IMR-90 (cell line): ENCODE results near the gene DPH2. TPM values are rescaled to one million over a fixed set of nuclear protein-coding genes. Genes with fewer than 3 reads are reported as not detected.

Experiments used
- ATAC-seq: fragments of 200-7000 bp; cut with Tn5 transposase; 2 replicates; pipeline ENCODE4 v1.9.1; 2020; ENCODE audit warnings: low read depth, mild to moderate bottlenecking, moderate library complexity
- BruUV-seq: library from RNA; stranded (reverse); fragments of 400-500 nt; replicated peaks from 2 replicates; lab custom pipeline; 2021; lab: Mats Ljungman, UMichigan
- CTCF ChIA-PET: fragments of 300-600 bp; formaldehyde crosslinking; extraction: SDS; loops from one replicate; lab custom pipeline; 2021; ENCODE audit warnings: antibody characterized with exemption; lab: Yijun Ruan, JAX
- POLR2A ChIA-PET: fragments of 300-600 bp; sonication (Branson Sonifier 250); formaldehyde crosslinking; loops from one replicate; lab custom pipeline; 2022; ENCODE audit warnings: antibody characterized with exemption; ENCODE audit not compliant: unreplicated experiment; lab: Charles Lee
- DNase-seq: peaks from one replicate; pipeline ENCODE4 v3.0.0; 2013
- H2AFZ ChIP-seq: replicated peaks from 2 replicates; pipeline ENCODE3; 2013; ENCODE audit warnings: low read length, mild to moderate bottlenecking; ENCODE audit not compliant: poor library complexity
- H2AK5ac ChIP-seq: 2 replicates; pipeline ENCODE4 v1.6.1; 2013; ENCODE audit warnings: low read depth, low read length, inconsistent platforms
- H2AK9ac ChIP-seq: replicated peaks from 2 replicates; pipeline ENCODE3; 2013; ENCODE audit warnings: mild to moderate bottlenecking, low read depth, low read length, moderate library complexity; ENCODE audit not compliant: poor library complexity
- H2BK120ac ChIP-seq: 2 replicates; pipeline ENCODE4 v1.6.1; 2013; ENCODE audit warnings: low read depth, low read length, inconsistent platforms
- H2BK15ac ChIP-seq: 3 replicates; pipeline ENCODE4 v1.6.1; 2013; ENCODE audit warnings: low read depth, low read length, inconsistent platforms
- H2BK20ac ChIP-seq: 2 replicates; pipeline ENCODE4 v1.6.1; 2013; ENCODE audit warnings: low read depth, mild to moderate bottlenecking, inconsistent platforms, low read length, moderate library complexity
- H2BK5ac ChIP-seq: 2 replicates; pipeline ENCODE4 v1.6.1; 2013; ENCODE audit warnings: mild to moderate bottlenecking, low read depth, low read length, inconsistent platforms; ENCODE audit not compliant: poor library complexity, severe bottlenecking
- H3K14ac ChIP-seq: replicated peaks from 2 replicates; pipeline ENCODE4 v1.6.1; 2013; ENCODE audit warnings: low read depth, low read length, inconsistent platforms
- H3K18ac ChIP-seq: 2 replicates; pipeline ENCODE4 v1.6.1; 2013; ENCODE audit warnings: low read depth, low read length, control low read depth
- H3K23ac ChIP-seq: 2 replicates; pipeline ENCODE4 v1.6.1; 2013; ENCODE audit warnings: low read depth, low read length, inconsistent platforms
- H3K27ac ChIP-seq: 2 replicates; pipeline ENCODE4 v1.5.1; 2013; ENCODE audit warnings: mild to moderate bottlenecking, control low read depth, low read length; ENCODE audit not compliant: insufficient read depth
- H3K27me3 ChIP-seq: 2 replicates; pipeline ENCODE4 v1.6.1; 2013; ENCODE audit warnings: low read length; ENCODE audit not compliant: control insufficient read depth, insufficient read depth
- H3K36me3 ChIP-seq: 2 replicates; pipeline ENCODE4 v1.6.1; 2013; ENCODE audit warnings: low read length, mixed read lengths; ENCODE audit not compliant: control insufficient read depth, insufficient read depth
- H3K4ac ChIP-seq: 2 replicates; pipeline ENCODE4 v1.6.1; 2013; ENCODE audit warnings: low read depth, low read length, inconsistent platforms
- H3K4me1 ChIP-seq: 2 replicates; pipeline ENCODE4 v1.6.1; 2013; ENCODE audit warnings: low read length, mixed read lengths; ENCODE audit not compliant: control insufficient read depth, insufficient read depth
- H3K4me2 ChIP-seq: 2 replicates; pipeline ENCODE4 v1.6.1; 2013; ENCODE audit warnings: low read depth, mild to moderate bottlenecking, control low read depth, low read length, moderate library complexity
- H3K4me3 ChIP-seq: 2 replicates; pipeline ENCODE4 v1.5.1; 2013; ENCODE audit warnings: low read depth, mild to moderate bottlenecking, control low read depth, low read length, moderate library complexity; ENCODE audit not compliant: insufficient read depth
- H3K56ac ChIP-seq: 2 replicates; pipeline ENCODE4 v1.6.1; 2013; ENCODE audit warnings: low read length, inconsistent platforms; ENCODE audit not compliant: insufficient read depth; ENCODE audit errors: extremely low read depth
- H3K79me1 ChIP-seq, 2 experiments: 2 replicates each; pipeline ENCODE4 v1.6.1; 2013; ENCODE audit warnings: low read length in 2 of 2, inconsistent platforms in 1 of 2, low read depth in 1 of 2
- H3K9ac ChIP-seq: 2 replicates; pipeline ENCODE4 v1.6.1; 2013; ENCODE audit warnings: low read depth, low read length, control low read depth
- H3K9me1 ChIP-seq: 2 replicates; pipeline ENCODE4 v1.6.1; 2013; ENCODE audit warnings: low read length, inconsistent platforms; ENCODE audit not compliant: insufficient read depth
- H3K9me3 ChIP-seq: 2 replicates; pipeline ENCODE4 v1.6.1; 2013; ENCODE audit warnings: low read length; ENCODE audit not compliant: control insufficient read depth, insufficient read depth
- H4K20me1 ChIP-seq: 2 replicates; pipeline ENCODE4 v1.6.1; 2013; ENCODE audit warnings: low read length, inconsistent platforms; ENCODE audit not compliant: insufficient read depth
- H4K5ac ChIP-seq: 2 replicates; pipeline ENCODE4 v1.6.1; 2013; ENCODE audit warnings: mild to moderate bottlenecking, low read depth, low read length, control low read depth
- H4K8ac ChIP-seq, 2 experiments: 2 replicates each; pipeline ENCODE4 v1.6.1; 2013; ENCODE audit warnings: low read depth in 2 of 2, low read length in 2 of 2, control low read depth in 1 of 2, inconsistent platforms in 1 of 2
- H4K91ac ChIP-seq: 2 replicates; pipeline ENCODE4 v1.6.1; 2013; ENCODE audit warnings: low read depth, low read length, inconsistent platforms; ENCODE audit not compliant: insufficient read depth
- BHLHE40 ChIP-seq: fragments of 150-350 bp; IDR thresholded peaks from 2 replicates; pipeline ENCODE4 v1.6.1; 2016; ENCODE audit warnings: mild to moderate bottlenecking, low read depth, low read length
- CEBPB ChIP-seq: IDR thresholded peaks from 2 replicates; pipeline ENCODE4 v1.6.1; 2012; ENCODE audit warnings: low read depth, low read length, improper control_type of control experiment
- CHD1 ChIP-seq: IDR thresholded peaks from 2 replicates; pipeline ENCODE4 v1.6.1; 2012; ENCODE audit warnings: low read depth, low read length, improper control_type of control experiment
- FOS ChIP-seq: fragments of 150-350 bp; IDR thresholded peaks from 2 replicates; pipeline ENCODE4 v1.6.1; 2016; ENCODE audit warnings: low read depth, low read length
- NFE2L2 ChIP-seq: fragments of 150-350 bp; IDR thresholded peaks from 2 replicates; pipeline ENCODE4 v1.6.1; 2016; ENCODE audit warnings: low read depth, mild to moderate bottlenecking, low read length
- POLR2A ChIP-seq: IDR thresholded peaks from 2 replicates; pipeline ENCODE4 v1.6.1; 2012; ENCODE audit warnings: mild to moderate bottlenecking, low read depth, low read length
- RFX5 ChIP-seq: IDR thresholded peaks from 2 replicates; pipeline ENCODE4 v1.8.0; 2012; ENCODE audit warnings: low read depth, mild to moderate bottlenecking, low read length, moderate library complexity
- WGBS, 2 experiments: methylation state at CpG; one replicate each; pipeline versions ENCODE4 v1.1.5 to v1.1.7; 2013; ENCODE audit warnings: missing lambda C conversion rate in 2 of 2; ENCODE audit not compliant: insufficient read length in 1 of 2; ENCODE audit errors: extremely low coverage in 2 of 2; 5-methylcytosine and 5-hydroxymethylcytosine counted together
- dilution Hi-C: fragments of 300-500 bp; cut with HindIII; formaldehyde crosslinking; loops from one replicate; pipeline ENCODE4 v1.14.3; 2018; ENCODE audit warnings: low sequenced_read_pairs; ENCODE audit not compliant: unreplicated experiment
- in situ Hi-C: fragments of 300-500 bp; cut with MboI; formaldehyde crosslinking; loops from 3 replicates; pipeline ENCODE4 v1.14.3; 2019; ENCODE audit warnings: low sequenced_read_pairs, inconsistent platforms, mixed read lengths
- intact Hi-C: fragments of 100-400 bp; cut with micrococcal nuclease; formaldehyde crosslinking; loops from 2 replicates; pipeline ENCODE4 v1.10.0; 2022
- polyA plus RNA-seq, 3 experiments: library from polyadenylated mRNA; depleted of rRNA; stranded (reverse); fragments of >200 nt; gene quantifications; 2 replicates each; pipeline ENCODE4 v1.2.3, GENCODE V29; 2012; ENCODE audit warnings: low replicate concordance in 1 of 3
- total RNA-seq: library from RNA; depleted of rRNA; stranded (reverse); fragments of >200 nt; gene quantifications from 2 replicates; pipeline ENCODE4 v1.2.3, GENCODE V29; 2012
- TF ChIP-seq, protein P1 (sequence below): conservative IDR thresholded peaks from 2 replicates; pipeline ENCODE4 v1.5.1; 2012; ENCODE audit warnings: mild to moderate bottlenecking, low read depth, low read length, improper control_type of control experiment

The DPH2 gene
- total and polyA plus RNA-seq, 2 of the 4 experiments (the other 2 are of a cell fraction): 21.0 to 32.2 TPM

DNA sequence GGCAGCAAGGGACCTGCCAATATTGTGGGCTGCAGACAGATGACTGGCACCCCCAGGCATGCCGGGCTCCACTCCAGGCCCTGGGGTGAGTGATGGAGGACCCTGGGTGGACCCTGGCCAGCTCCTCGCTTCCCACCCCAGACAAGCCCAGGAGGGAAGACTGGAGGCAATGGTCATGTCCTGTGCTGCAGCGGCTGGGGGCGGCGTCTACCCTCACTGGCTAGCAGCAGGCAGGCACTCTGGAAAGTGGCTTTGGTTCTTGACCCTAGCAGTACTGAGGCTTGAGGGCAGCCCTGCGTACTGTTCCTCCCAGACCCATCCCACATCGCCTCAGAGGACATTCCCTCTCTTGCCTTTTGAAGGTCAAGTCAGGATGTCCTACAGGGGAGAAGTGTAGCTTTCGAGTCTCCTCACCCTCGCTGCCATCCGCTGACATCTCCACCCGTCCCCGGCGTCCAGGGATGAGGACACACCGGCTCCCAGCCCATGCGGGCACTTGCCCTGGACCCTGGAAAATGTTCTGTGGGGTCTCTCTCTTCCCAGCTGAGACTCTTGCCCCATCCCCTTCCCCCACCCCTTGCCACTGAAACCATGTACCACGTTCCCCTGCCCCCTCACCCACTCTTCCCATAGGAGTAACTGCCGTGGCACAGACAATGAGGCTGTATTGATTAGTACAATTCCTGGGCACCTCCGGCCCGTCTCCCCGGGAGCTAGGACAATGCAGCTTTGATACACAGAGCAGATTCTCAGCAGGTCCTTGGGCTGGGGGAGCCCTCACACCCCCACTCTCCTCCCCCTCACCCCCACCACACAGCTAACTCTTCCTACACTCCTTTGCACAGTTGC is 46.5 kb downstream of the DPH2 start:
- Histone ChIP-seq H2BK20ac (no peak overlapping the region), H3K4me3 (no peak overlapping the region), H3K4me1 (no peaks in the 10 kb centered on the region), H3K9me1 (peaks cover 6% of the 10 kb centered on the region; the same call in 1 of the 2 replicates), H3K36me3 (peaks cover 9% of the 10 kb centered on the region; the same call in 1 of the 2 replicates), H2BK5ac (no peak overlapping the region), H4K91ac (no peak overlapping the region), H2BK120ac (no peak overlapping the region), H3K56ac (no peak overlapping the region), H3K4ac (no peak overlapping the region), H3K9ac (no peak overlapping the region), H2AFZ (no peak overlapping the region), H2BK15ac (no peak overlapping the region), H2AK5ac (no peak overlapping the region), H4K5ac (no peak overlapping the region), H4K8ac (no peak overlapping the region), H3K14ac (no peak overlapping the region), H3K79me1 (no peaks in the 10 kb centered on the region), H3K9me3 (no peaks in the 10 kb centered on the region), H4K20me1 (no peaks in the 10 kb centered on the region; the same call in 1 of the 2 replicates), H3K27ac (no peak overlapping the region), H3K23ac (no peak overlapping the region), H3K18ac (no peak overlapping the region), H3K27me3 (no peaks in the 10 kb centered on the region), H3K4me2 (no peak overlapping the region), H2AK9ac (no peak overlapping the region)
- ATAC-seq: no peak
- ChIA-PET CTCF (no interaction called here), POLR2A (no interaction called here)
- no TSS peak for BruUV-seq
- TF ChIP-seq CEBPB: no peak
- TF ChIP-seq, protein P1, sequence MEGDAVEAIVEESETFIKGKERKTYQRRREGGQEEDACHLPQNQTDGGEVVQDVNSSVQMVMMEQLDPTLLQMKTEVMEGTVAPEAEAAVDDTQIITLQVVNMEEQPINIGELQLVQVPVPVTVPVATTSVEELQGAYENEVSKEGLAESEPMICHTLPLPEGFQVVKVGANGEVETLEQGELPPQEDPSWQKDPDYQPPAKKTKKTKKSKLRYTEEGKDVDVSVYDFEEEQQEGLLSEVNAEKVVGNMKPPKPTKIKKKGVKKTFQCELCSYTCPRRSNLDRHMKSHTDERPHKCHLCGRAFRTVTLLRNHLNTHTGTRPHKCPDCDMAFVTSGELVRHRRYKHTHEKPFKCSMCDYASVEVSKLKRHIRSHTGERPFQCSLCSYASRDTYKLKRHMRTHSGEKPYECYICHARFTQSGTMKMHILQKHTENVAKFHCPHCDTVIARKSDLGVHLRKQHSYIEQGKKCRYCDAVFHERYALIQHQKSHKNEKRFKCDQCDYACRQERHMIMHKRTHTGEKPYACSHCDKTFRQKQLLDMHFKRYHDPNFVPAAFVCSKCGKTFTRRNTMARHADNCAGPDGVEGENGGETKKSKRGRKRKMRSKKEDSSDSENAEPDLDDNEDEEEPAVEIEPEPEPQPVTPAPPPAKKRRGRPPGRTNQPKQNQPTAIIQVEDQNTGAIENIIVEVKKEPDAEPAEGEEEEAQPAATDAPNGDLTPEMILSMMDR: no peak
- TF ChIP-seq POLR2A: no peak
- TF ChIP-seq FOS: no peak
- no peak for TF ChIP-seq BHLHE40
- TF ChIP-seq RFX5: no peak
- no peak for TF ChIP-seq NFE2L2
- no peak for TF ChIP-seq CHD1
- DNase-seq: no peak
- intact Hi-C loops: no loop called here
- WGBS, 2 experiments: 92% methylated on average over 12 of the region's 20 CpGs; no CpG with 5 or more reads in 1 of the 2 experiments
- dilution Hi-C loops: no loop called here
- in situ Hi-C loops: loop anchor here (10.0 kb wide), 1 partner anchor 569 kb away; no protein-coding TSS in a partner anchor
